Colonic mucosa (tissue), 4 donors: ENCODE results near the gene PAX2. TPM values are rescaled to one million over a fixed set of nuclear protein-coding genes. Genes with fewer than 3 reads are reported as not detected.

ENCODE experiments used
- DNase-seq: peaks from one replicate; pipeline ENCODE4 v3.0.0-alpha.2; 2020
- H3K27ac ChIP-seq: fragments of 200-600 bp; one replicate; pipeline ENCODE4 v1.8.0; 2021
- H3K27me3 ChIP-seq: fragments of 200-600 bp; one replicate; pipeline ENCODE4 v1.8.0; 2021
- H3K36me3 ChIP-seq: fragments of 200-600 bp; one replicate; pipeline ENCODE4 v1.8.0; 2021
- H3K4me1 ChIP-seq: fragments of 200-600 bp; one replicate; pipeline ENCODE4 v1.8.0; 2021; ENCODE audit warnings: mild to moderate bottlenecking
- H3K4me3 ChIP-seq: fragments of 200-600 bp; one replicate; pipeline ENCODE4 v1.8.0; 2021
- H3K9ac ChIP-seq, 2 donors: one replicate each; pipeline ENCODE4 v1.7.0; 2013; ENCODE audit warnings: control low read depth in 2 of 2, low read depth in 2 of 2, low read length in 2 of 2
- H3K9me3 ChIP-seq: fragments of 200-600 bp; one replicate; pipeline ENCODE4 v1.8.0; 2021
- intact Hi-C: fragments of 100-400 bp; cut with DNase I; formaldehyde crosslinking; loops from one replicate; pipeline ENCODE4 v1.14.1; 2022
- total RNA-seq, 2 donors: library from RNA; stranded (reverse); fragmentation: NEBNext Ultra II Directional in 1 of 2; extraction: Animal tissue kit (Norgen Biotek cat#: 25700) in 1 of 2; gene quantifications; one replicate each; pipeline ENCODE4 v1.2.1, GENCODE V29; 2021
- TF ChIP-seq, protein P1 (sequence below): fragments of 200-600 bp; IDR thresholded peaks from one replicate; pipeline ENCODE4 v1.8.0; 2022; ENCODE audit warnings: antibody characterized with exemption, mild to moderate bottlenecking
- donor health status: healthy.
- donor health status: DM: no; HTN: no; CAD: no.
- donor health status: DM: no; HTN: no; CAD: no.

The PAX2 gene
- total RNA-seq, 2 donors from 2014 or later = 0.15 TPM; not detected in 1

DNA sequence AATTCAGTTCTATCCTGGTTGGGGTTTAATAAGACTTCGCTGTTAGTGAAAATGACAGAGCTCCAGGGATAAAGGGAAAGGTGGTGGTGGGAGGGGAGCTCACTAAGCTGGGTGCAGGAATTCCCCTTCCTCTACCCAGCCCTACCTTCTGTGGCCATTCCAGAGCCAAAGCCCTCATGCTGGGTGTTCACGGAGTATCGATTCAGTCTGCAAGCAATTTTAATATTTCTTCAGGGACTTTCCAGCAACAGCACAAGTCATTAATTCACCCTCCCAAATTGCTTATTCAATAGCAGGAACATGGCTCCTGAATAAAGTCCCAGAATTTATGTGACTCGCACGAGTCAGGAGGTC, 22.0 kb downstream of the PAX2 start:
- TF ChIP-seq, protein P1, sequence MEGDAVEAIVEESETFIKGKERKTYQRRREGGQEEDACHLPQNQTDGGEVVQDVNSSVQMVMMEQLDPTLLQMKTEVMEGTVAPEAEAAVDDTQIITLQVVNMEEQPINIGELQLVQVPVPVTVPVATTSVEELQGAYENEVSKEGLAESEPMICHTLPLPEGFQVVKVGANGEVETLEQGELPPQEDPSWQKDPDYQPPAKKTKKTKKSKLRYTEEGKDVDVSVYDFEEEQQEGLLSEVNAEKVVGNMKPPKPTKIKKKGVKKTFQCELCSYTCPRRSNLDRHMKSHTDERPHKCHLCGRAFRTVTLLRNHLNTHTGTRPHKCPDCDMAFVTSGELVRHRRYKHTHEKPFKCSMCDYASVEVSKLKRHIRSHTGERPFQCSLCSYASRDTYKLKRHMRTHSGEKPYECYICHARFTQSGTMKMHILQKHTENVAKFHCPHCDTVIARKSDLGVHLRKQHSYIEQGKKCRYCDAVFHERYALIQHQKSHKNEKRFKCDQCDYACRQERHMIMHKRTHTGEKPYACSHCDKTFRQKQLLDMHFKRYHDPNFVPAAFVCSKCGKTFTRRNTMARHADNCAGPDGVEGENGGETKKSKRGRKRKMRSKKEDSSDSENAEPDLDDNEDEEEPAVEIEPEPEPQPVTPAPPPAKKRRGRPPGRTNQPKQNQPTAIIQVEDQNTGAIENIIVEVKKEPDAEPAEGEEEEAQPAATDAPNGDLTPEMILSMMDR = no peak
- Histone ChIP-seq H3K27me3 (no peaks in the 10 kb centered on the region), H3K36me3 (no peaks in the 10 kb centered on the region), H3K4me3 (no peak overlapping the region), H3K4me1 (no peaks in the 10 kb centered on the region), H3K9ac (no peak overlapping the region), H3K27ac (no peak overlapping the region), H3K9me3 (no peaks in the 10 kb centered on the region)
- DNase-seq = no peak
- intact Hi-C loops = no loop called here

DNA sequence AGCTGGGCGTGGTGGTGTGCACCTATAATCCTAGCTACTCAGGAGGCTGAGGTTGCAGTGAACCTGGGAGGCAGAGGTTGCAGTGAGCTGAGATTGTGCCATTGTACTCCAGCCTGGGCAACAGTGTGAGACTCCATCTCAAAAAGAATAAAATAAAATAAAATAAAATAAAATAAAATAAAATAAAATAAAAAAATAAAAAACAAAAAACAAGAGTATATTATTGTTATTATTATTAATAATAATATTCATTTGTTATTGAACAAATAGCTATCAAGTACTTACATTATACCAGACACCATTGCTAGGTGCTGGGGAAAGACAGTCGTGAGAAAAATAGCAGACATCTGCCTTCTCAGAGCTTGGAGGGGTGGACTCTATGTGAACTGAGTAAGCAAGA, 24.1 kb downstream of the PAX2 start:
- intact Hi-C loops = no loop called here
- Histone ChIP-seq H3K36me3 (no peaks in the 10 kb centered on the region), H3K9ac (no peak overlapping the region), H3K27me3 (no peaks in the 10 kb centered on the region), H3K4me3 (no peak overlapping the region), H3K9me3 (no peaks in the 10 kb centered on the region), H3K4me1 (no peaks in the 10 kb centered on the region), H3K27ac (no peak overlapping the region)
- TF ChIP-seq, protein P1 = no peak
- no peak for DNase-seq

DNA sequence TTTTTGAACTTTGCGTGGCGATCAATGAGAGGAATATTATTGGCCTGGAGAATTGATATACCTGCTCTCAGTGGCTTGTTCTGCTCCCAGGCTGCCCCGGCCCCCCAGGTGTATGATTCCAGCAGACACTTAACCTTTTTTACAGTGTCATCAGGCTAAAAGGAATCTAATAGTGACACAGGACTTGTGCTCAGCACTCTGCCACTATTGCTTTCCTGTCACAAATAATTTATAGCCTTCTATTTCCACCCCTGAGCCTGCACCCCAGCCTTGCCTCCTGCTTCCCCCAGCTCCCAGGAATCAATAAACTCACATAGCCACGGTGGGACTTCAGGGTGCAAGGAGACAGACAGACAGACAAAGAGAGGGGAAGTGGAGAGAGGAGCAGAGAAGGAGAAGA, 28.3 kb downstream of the PAX2 start:
- no peak overlapping the region for H3K27ac ChIP-seq
- DNase-seq = no peak
- intact Hi-C loops = no loop called here
- no peaks in the 10 kb centered on the region for H3K4me1 ChIP-seq
- no peak overlapping the region for H3K4me3 ChIP-seq
- H3K36me3 ChIP-seq = no peaks in the 10 kb centered on the region
- H3K9me3 ChIP-seq = no peaks in the 10 kb centered on the region
- H3K9ac ChIP-seq = no peak overlapping the region
- no peaks in the 10 kb centered on the region for H3K27me3 ChIP-seq
- TF ChIP-seq, protein P1 = no peak

DNA sequence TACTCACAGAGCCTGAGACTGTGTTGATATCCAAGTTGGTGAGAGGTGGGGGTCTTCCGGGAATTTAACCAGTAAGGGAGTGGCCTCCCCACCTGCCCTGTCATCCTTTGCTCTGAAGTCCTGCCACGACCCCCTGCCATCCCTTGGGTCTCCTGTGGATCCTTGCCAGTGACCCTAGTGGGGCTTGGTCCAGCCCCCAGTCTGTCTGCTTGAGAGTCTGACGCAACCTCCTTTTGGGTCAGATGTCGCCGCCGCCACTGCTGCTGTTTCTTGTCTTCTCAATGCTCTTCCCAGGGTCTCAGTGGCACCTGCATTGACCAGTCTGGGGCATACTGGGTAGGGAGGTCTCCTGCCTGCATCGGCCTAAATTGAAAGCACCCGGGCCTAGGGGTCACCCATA, 28.8 kb downstream of the PAX2 start:
- H3K4me3 ChIP-seq = no peak overlapping the region
- H3K27ac ChIP-seq = no peak overlapping the region
- TF ChIP-seq, protein P1 = no peak
- no peaks in the 10 kb centered on the region for H3K9me3 ChIP-seq
- DNase-seq = no peak
- H3K36me3 ChIP-seq = no peaks in the 10 kb centered on the region
- H3K9ac ChIP-seq = no peak overlapping the region
- H3K4me1 ChIP-seq = no peaks in the 10 kb centered on the region
- intact Hi-C loops = no loop called here
- no peaks in the 10 kb centered on the region for H3K27me3 ChIP-seq

DNA sequence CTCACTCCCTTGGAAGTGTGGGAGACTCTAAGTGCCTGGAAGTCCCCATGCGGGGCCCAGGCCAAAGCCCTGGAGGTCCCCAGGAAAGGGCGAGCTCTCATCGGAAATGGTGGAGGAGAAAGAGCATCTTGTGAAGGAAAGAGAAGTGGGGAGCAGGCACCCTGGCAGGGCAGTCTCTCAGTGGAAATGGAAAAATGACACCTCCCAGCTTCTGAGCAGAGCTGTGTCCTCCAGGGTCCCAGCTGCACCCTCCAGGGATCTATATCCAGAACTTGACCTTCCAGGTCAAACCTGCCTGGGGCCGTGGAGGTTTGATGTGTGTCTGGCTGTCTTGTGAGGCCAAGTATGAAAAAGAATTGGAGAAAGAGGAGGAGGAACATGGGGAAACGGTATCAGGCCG, 29.5 kb downstream of the PAX2 start:
- DNase-seq = no peak
- no peaks in the 10 kb centered on the region for H3K9me3 ChIP-seq
- no peak overlapping the region for H3K9ac ChIP-seq
- TF ChIP-seq, protein P1 = no peak
- H3K4me1 ChIP-seq = no peaks in the 10 kb centered on the region
- intact Hi-C loops = no loop called here
- no peaks in the 10 kb centered on the region for H3K27me3 ChIP-seq
- H3K27ac ChIP-seq = no peak overlapping the region
- no peaks in the 10 kb centered on the region for H3K36me3 ChIP-seq
- no peak overlapping the region for H3K4me3 ChIP-seq

DNA sequence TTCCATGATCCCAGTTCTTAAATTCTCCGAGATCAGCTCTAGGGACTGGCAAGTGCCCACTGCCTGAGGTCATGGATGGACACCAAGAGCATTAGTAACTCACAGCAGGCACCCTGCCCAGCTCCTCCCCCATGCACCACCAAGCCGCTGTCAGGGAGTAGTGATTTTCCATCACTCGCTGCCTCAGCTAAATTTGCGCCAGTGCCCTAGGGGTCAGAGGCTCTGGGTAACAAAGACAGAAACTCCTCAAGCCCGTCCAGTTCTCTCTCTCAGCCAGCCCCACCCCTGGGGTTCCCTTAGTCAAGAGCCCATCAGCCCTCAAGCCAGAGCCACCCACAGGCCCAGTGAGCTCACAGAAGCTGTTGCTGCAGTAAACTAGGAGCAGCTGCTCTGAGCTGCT, 30.0 kb downstream of the PAX2 start:
- H3K36me3 ChIP-seq = no peaks in the 10 kb centered on the region
- no peaks in the 10 kb centered on the region for H3K27me3 ChIP-seq
- no peaks in the 10 kb centered on the region for H3K9me3 ChIP-seq
- no peak overlapping the region for H3K9ac ChIP-seq
- no peak for DNase-seq
- intact Hi-C loops = no loop called here
- no peaks in the 10 kb centered on the region for H3K4me1 ChIP-seq
- no peak overlapping the region for H3K27ac ChIP-seq
- no peak overlapping the region for H3K4me3 ChIP-seq
- TF ChIP-seq, protein P1 = no peak
